Measurements from ENCODE around the gene SULT4A1.
A peak's percentile ranks its signal among the peaks of the same experiment; 100 is the strongest.
"Not testable (repeated sequence)": the region's sequence is repeated elsewhere in the genome, so short reads cannot be mapped to it uniquely, and the experiment has no call there.

The SULT4A1 gene

GRCh38 chr22:43878079-43878795, 15.9 kb upstream of the SULT4A1 start:
- no peak for DNase-seq (ENCODE audit: low read depth)
- no peak overlapping the region for H3K4me3 ChIP-seq (ENCODE audit: low read depth, low read length)
- TF ChIP-seq CTCF (conservative IDR thresholded peaks at IDR 0.05; ENCODE audit: low read depth, low read length) = no peak

- no peak overlapping the region for H3K4me3 ChIP-seq (ENCODE audit: low read depth, low read length)
- no peak for TF ChIP-seq CTCF (conservative IDR thresholded peaks at IDR 0.05; ENCODE audit: low read depth, low read length)
- no peak for DNase-seq (ENCODE audit: low read depth)
Observed at GRCh38 chr22:43876866-43877509, 14.7 kb upstream of the SULT4A1 start.

GRCh38 chr22:43869799-43870198, 7.5 kb upstream of the SULT4A1 start:
- TF ChIP-seq CTCF (conservative IDR thresholded peaks at IDR 0.05; ENCODE audit: low read depth, low read length) = no peak
- no peak for DNase-seq (ENCODE audit: low read depth)
- H3K4me3 ChIP-seq (ENCODE audit: low read depth, low read length) = no peak overlapping the region

GRCh38 chr22:43869001-43869400, 6.7 kb upstream of the SULT4A1 start:
- not testable (repeated sequence) for H3K4me3 ChIP-seq (ENCODE audit: low read depth, low read length); DNase-seq (ENCODE audit: low read depth)

- peak; percentile 68 for DNase-seq (ENCODE audit: low read depth)
- no peak for TF ChIP-seq CTCF (conservative IDR thresholded peaks at IDR 0.05; ENCODE audit: low read depth, low read length)
- H3K4me3 ChIP-seq (ENCODE audit: low read depth, low read length) = no peak overlapping the region
Observed at GRCh38 chr22:43867839-43868635, 5.7 kb upstream of the SULT4A1 start.

GRCh38 chr22:43862882-43863202, 529 bp upstream of the SULT4A1 start:
- no peak for DNase-seq (ENCODE audit: low read depth)
- no peak for TF ChIP-seq CTCF (conservative IDR thresholded peaks at IDR 0.05; ENCODE audit: low read depth, low read length)
- H3K4me3 ChIP-seq (ENCODE audit: low read depth, low read length) = peak overlapping the region; percentile 65

GRCh38 chr22:43861529-43861928, 784 bp downstream of the SULT4A1 start:
- DNase-seq (ENCODE audit: low read depth) = peak; percentile 42
- TF ChIP-seq CTCF (conservative IDR thresholded peaks at IDR 0.05; ENCODE audit: low read depth, low read length) = no peak
- H3K4me3 ChIP-seq (ENCODE audit: low read depth, low read length) = peak overlapping the region; percentile 65

Measured in choroid plexus epithelial cell (primary cell).